ENCODE results near the gene MAPKAPK2.

MAPKAPK2 gene

DNA sequence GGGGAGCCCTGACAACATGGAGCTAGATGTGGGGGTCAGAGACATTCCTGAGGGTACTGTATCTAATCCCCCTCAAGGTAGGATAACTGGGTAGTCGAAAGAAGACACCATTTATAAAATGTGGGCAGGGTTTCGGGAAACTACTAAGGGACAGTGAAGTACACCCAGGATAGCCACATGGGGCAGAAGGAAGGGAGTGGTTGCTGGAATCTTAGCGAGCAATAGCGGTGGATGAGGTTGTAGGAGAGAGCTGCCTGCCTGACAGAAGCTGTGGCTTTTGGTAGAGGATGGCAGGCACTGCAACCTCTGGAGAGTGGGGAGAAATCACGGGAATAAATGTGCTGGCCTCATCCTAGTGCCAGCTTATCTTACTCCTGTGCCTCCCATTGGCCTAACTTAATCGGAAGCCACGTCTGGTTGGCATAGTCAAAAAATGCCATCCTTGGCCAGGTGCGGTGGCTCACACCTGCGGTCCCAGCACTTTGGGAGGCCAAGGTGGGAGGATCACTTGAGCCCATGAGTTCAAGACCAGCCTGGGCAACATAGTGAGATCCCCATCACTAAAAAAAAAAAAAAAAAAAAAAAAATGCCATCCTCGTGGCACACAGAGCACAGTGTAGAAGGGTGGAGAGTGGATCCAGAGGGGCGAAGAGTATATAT is 23.4 kb upstream of the MAPKAPK2 start:
- no peak for DNase-seq

GRCh38 chr1:206662396-206663092 is 22.2 kb upstream of the MAPKAPK2 start:
- DNase-seq, result no peak

- DNase-seq, result no peak
Observed at GRCh38 chr1:206663362-206663761, 21.3 kb upstream of the MAPKAPK2 start.

DNA sequence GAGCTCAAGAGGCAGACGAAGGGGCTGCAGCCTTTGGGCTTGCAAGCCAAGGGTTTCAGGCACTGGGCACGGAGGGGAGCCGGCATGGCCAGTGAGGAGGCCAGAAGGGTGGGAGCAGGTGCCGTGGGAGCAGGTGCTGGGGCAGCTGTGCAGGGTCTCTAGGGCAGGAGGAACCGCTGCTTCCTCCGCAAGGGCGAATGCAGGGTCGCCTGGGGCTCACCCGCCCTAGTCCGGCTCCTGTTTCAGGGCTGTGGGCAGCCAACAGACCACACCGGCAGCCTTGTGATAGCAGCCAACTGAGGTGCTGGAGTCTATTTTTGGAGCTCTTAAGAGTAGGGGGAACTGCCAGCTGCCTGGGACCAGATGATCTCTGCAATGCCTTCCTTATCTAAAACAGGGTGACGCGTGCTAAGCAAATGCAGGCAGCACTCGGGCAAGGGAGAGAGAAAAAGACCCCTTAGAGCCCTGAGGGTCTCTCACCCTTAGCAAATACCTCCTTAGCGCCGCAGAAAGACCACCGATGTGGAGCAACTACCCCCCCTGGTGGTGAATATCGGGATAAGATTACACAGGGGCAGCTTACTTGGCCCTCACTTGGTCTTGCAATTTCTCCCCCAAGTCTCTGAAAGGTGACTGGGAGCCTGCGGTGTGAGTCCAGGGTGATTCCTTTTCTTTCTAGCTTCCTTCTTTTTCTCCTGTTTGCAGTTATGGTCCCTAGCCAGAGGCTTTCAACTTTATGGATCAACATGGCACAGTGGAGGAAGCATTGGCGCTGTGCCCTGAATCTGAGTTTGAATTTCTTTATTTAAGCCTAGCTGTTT is 20.7 kb upstream of the MAPKAPK2 start:
- peak; percentile 63 for DNase-seq

- DNase-seq, result no peak
Observed at GRCh38 chr1:206664740-206665139, 20.0 kb upstream of the MAPKAPK2 start.

DNA sequence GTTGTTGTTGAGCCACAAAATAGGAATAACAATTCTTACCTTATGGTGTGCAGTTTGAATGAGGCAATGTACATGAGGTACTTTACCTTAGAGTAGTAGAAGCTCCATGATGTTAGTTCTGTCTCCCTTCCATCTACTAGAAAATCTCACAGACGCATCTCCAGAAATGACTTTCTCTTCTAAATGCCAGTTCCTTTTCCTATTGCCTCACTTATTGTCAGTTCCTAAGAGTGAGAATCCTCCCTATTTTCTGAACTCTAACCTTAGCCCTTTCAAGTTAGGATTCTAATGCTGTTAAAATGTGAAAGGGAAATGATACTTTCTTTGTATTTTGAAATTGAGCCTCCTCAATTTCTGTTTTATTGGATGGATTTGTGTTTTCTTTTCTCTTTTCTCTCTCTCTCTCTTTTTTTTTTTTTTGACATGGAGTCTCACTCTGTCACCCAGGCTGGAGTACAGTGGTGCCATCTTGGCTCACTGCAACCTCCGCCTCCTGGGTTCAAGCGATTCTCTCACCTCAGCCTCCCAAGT is 18.6 kb upstream of the MAPKAPK2 start:
- no peak for DNase-seq

DNA sequence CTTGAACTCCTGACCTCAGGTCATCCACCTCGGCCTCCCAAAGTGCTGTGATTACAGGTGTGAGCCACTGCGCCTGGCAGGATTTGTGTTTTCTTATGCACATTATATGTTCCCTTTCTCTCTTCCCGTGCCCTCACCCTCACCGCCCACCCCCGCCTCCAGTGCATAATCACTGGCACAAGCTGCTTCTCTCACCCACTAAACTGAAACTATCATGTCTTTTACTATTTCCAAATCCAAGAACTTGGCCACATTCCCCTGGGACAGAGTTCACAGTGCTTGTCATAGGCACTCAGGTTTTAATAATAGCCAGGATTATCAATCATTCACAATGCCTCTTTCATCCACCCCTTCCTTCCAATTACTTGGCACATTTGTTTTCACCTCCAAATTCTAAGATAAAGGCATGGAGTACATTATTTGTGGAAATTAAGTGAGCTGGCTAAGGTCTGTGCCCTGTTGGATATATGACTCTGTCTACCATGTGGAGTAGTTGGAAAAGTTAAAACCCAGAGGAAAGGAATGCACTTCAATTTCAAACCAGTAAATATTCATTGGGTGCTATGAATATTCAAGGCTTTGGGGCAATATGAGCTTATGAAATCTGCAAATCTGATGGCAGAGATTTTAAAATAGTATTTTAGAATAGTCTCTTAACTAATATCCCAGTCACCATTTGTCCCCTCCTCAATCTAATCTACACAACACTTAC is 17.6 kb upstream of the MAPKAPK2 start:
- no peak for DNase-seq

- no peak for DNase-seq
Observed at GRCh38 chr1:206668351-206668750, 16.4 kb upstream of the MAPKAPK2 start.

- no peak for DNase-seq
Observed at GRCh38 chr1:206668874-206669410, 15.8 kb upstream of the MAPKAPK2 start.

- DNase-seq, result peak; percentile 92
Observed at GRCh38 chr1:206672011-206672688, 12.6 kb upstream of the MAPKAPK2 start.

DNA sequence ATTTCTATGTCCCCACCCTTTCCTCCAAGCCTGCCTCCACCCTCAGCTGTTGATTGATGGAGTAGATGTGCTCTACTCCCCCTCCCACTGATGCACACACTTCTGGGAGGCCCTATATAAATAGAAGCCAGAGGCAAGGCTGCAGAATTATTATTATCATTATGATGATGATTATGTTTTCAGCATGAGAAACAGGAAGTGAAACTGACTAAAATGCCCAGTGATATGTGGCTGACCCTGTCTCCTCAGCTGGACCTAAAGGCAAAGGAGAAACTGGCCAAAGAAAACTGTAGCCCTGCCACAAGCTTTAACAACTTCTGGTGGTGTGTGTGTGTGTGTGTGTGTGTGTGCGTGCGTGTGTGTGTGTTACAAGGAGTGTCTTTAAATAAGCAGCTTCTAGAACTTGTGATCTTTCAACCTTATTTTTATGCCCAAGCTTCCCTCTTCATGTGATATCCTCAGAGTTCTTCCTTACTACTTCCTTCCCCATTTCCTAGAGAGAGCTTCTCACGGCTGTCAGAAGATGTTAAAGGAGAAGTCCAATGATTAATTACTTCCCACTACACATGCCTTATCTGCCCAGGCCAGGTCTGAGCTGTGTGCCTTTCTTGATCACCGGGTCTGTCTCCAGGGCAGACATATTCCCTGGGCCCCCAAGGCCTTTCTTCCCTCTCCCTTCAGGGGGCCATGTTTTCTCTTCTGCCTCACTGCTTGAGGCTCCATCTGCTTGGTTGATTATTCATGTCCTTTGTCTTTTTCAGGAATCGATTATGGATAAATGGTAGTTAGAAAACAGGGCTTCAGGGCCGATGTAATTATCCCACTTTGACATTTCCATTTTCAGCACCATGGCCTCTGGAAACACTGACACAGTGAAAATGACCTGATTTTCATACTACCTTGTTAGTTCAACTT is 11.6 kb upstream of the MAPKAPK2 start:
- peak; percentile 29 for DNase-seq

- DNase-seq, result no peak
Observed at GRCh38 chr1:206674236-206674635, 10.5 kb upstream of the MAPKAPK2 start.

DNA sequence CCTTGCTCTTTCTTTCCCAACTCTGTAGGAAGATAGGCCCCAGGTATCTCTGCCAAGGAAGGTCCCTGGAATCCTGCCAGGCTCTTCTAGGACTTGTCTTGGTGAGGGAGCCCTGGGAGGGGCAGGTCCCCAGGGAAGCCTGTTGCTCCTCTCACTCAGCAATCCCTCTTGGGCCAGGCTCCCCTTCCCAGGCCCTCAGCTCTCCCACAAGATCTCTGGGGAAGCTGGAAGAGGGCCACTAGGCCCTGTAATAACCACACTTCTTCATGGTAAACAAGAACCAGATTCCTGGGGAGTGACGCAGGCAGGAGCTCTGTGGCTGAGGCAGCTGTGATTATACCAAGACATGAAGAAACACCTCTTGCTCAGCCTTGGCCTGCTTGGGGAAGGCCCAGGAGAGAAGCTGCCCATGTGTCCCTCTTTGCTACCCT is 9.9 kb upstream of the MAPKAPK2 start:
- no peak for DNase-seq

DNA sequence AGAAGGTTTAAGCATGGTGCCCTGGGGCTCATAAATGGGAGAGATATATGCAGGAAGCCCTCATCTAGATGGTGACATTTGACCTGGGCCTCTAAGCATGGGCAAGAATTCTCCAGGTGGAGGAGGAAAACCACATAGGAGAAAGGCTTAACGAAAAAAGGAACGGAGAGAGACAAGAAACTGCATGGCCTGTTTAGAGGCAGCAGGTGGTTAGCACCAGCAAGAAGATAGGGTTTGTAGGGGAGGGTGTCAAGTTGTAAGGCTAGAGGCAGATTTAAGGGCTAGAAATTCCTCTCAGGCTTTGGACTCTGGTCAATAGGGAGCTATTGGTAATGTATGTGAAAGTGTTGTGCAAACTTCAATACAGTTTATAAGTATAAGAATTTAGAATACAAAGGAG is 8.2 kb upstream of the MAPKAPK2 start:
- no peak for DNase-seq

- no peak for DNase-seq
Observed at GRCh38 chr1:206678490-206678889, 6.2 kb upstream of the MAPKAPK2 start.

GRCh38 chr1:206679738-206680211 is 4.9 kb upstream of the MAPKAPK2 start:
- DNase-seq, result no peak

DNA sequence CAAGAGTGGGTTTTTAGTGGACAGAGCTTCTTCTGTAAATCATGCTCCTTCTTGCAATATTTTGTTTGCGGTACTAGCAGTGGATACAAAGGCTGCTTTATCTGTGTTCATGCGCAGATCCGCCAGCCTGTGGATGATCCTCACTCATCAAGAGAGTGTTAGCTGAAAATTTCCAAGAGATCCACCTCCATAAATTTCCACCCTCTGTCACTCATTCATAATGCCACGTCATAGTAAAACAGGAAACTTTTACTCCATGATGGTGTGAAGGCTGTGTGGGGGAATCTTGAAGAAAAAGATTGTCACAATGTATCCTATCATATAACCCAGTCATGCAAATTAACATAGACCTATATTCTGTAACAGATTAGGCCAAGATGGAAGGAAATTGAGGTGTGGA is 4.4 kb upstream of the MAPKAPK2 start:
- DNase-seq, result no peak

- DNase-seq, result no peak
Observed at GRCh38 chr1:206681359-206681758, 3.3 kb upstream of the MAPKAPK2 start.

DNA sequence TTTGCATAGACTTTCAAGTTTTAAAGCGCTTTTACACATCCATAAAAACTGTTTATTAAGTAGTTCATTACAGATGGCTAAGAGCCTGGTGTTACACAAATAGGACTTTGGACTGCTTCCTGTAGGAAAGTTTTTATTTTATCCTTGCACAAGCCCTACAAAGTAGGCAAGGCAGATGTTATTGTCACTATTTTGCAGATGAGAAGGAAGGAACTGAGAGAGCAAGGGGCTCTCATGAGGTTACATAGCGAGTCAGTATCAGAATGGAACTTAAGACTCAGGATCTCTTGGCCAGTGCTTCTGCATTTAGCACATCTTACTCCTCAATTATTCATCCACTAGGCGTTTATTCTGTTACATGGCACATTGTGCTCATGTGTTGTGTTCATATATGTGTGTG is 2.6 kb upstream of the MAPKAPK2 start:
- no peak for DNase-seq

- no peak for DNase-seq
Observed at GRCh38 chr1:206683313-206683712, 1.4 kb upstream of the MAPKAPK2 start.

GRCh38 chr1:206684003-206684402 is 702 bp upstream of the MAPKAPK2 start:
- DNase-seq, result no peak

Data from NCI-H187 treated with DMSO at 0.1 percent for 48 hours (cell line).